CD4-positive, alpha-beta memory T cell (primary cell): ENCODE measurements around the gene PPP1R12B. TPM values are rescaled to one million over a fixed set of nuclear protein-coding genes. Genes with fewer than 3 reads are reported as not detected.
A peak's percentile ranks its signal among the peaks of the same experiment; 100 is the strongest.
"Not testable (repeated sequence)": the region's sequence is repeated elsewhere in the genome, so short reads cannot be mapped to it uniquely, and the experiment has no call there.

Source experiments
- CTCF ChIA-PET: fragments of 350-600 bp; sonication (Branson Sonifier 250); formaldehyde crosslinking; loops from one replicate; lab custom pipeline; 2021; ENCODE audit warnings: inconsistent platforms; ENCODE audit not compliant: partially characterized antibody; lab: Charles Lee
- POLR2A ChIA-PET: fragments of 350-600 bp; sonication (Branson Sonifier 250); formaldehyde crosslinking; loops from one replicate; lab custom pipeline; 2021; ENCODE audit not compliant: partially characterized antibody; lab: Charles Lee
- DNase-seq, 5 donors: peaks; one replicate each; pipeline versions ENCODE4 v3.0.0 to v3.0.0-alpha.2; 2020 to 2022; ENCODE audit warnings: mixed read lengths in 1 of 5
- H3K27ac ChIP-seq: one replicate; pipeline ENCODE4 v1.7.0; 2013; ENCODE audit warnings: low read depth, low read length
- H3K27me3 ChIP-seq: 2 replicates; pipeline ENCODE4 v1.7.0; 2013; ENCODE audit warnings: mild to moderate bottlenecking, low read length, moderate library complexity; ENCODE audit not compliant: insufficient read depth
- H3K36me3 ChIP-seq: 2 replicates; pipeline ENCODE4 v1.7.0; 2013; ENCODE audit warnings: mild to moderate bottlenecking, low read length, moderate library complexity; ENCODE audit not compliant: insufficient read depth
- H3K4me1 ChIP-seq: 2 replicates; pipeline ENCODE4 v1.7.0; 2013; ENCODE audit warnings: mild to moderate bottlenecking, low read length, moderate library complexity; ENCODE audit not compliant: insufficient read depth
- H3K4me3 ChIP-seq, 2 donors: one replicate each; pipeline ENCODE4 v1.7.0; 2013; ENCODE audit warnings: low read length in 2 of 2, mild to moderate bottlenecking in 1 of 2
- H3K9me3 ChIP-seq, 2 donors: one replicate each; pipeline ENCODE4 v1.7.0; 2013; ENCODE audit warnings: low read length in 2 of 2, control low read depth in 1 of 2; ENCODE audit not compliant: control insufficient read depth in 1 of 2
- H3K27ac Mint-ChIP-seq, 7 donors: one replicate each; pipeline ENCODE4 v1.8.0; 2020 to 2021; ENCODE audit warnings: mixed read lengths in 7 of 7, mild to moderate bottlenecking in 6 of 7, inconsistent platforms in 3 of 7, moderate library complexity in 3 of 7
- H3K27me3 Mint-ChIP-seq, 2 donors: one replicate each; pipeline ENCODE4 v1.8.0; 2020 to 2021; ENCODE audit warnings: mixed read lengths in 2 of 2
- H3K36me3 Mint-ChIP-seq, 2 donors: one replicate each; pipeline ENCODE4 v1.8.0; 2020 to 2021; ENCODE audit warnings: mixed read lengths in 2 of 2, inconsistent platforms in 1 of 2, mild to moderate bottlenecking in 1 of 2
- H3K4me1 Mint-ChIP-seq, 4 donors: one replicate each; pipeline ENCODE4 v1.8.0; 2020 to 2021; ENCODE audit warnings: mixed read lengths in 4 of 4, mild to moderate bottlenecking in 1 of 4
- H3K4me3 Mint-ChIP-seq, 8 donors: one replicate each; pipeline ENCODE4 v1.8.0; 2020 to 2021; ENCODE audit warnings: mixed read lengths in 8 of 8, mild to moderate bottlenecking in 7 of 8, moderate library complexity in 6 of 8, inconsistent platforms in 3 of 8
- H3K9me3 Mint-ChIP-seq, 8 donors: one replicate each; pipeline ENCODE4 v1.8.0; 2020 to 2021; ENCODE audit warnings: mixed read lengths in 8 of 8, mild to moderate bottlenecking in 5 of 8, inconsistent platforms in 3 of 8, moderate library complexity in 1 of 8
- intact Hi-C: fragments of 100-400 bp; cut with micrococcal nuclease; formaldehyde crosslinking; loops from one replicate; pipeline ENCODE4 v1.15.1; 2023
- polyA plus RNA-seq, 2 donors: library from polyadenylated mRNA; unstranded; fragments of 300-500 nt; fragmentation: Illumina TruSeq; gene quantifications; one replicate each; pipeline ENCODE4 v1.2.3, GENCODE V29; 2021
- total RNA-seq, 2 experiments: library from RNA; stranded (reverse); gene quantifications; one replicate each; pipeline ENCODE4 v1.2.3, GENCODE V29; 2021

Gene PPP1R12B
- total and polyA plus RNA-seq, 4 experiments from 2014 or later = 1.9 to 33.7 (median 17.0) TPM

- H3K27me3 ChIP-seq, H3K36me3 ChIP-seq, H3K9me3 Mint-ChIP-seq, H3K27ac ChIP-seq, H3K4me1 ChIP-seq, H3K27me3 Mint-ChIP-seq, H3K27ac Mint-ChIP-seq, CTCF ChIA-PET, intact Hi-C loops, H3K4me3 Mint-ChIP-seq, DNase-seq, H3K36me3 Mint-ChIP-seq, H3K4me3 ChIP-seq, H3K9me3 ChIP-seq: not testable (repeated sequence)
- POLR2A ChIA-PET = interaction anchor here (0.5 kb wide), 1 partner anchor 1563 kb away, joined by 3 read pairs; no protein-coding TSS in a partner anchor
- peaks cover 0 to 13% (median 9%) of the 10 kb centered on the region in 4 donors for H3K4me1 Mint-ChIP-seq
Measured at GRCh38 chr1:202398439-202398838, 49.9 kb downstream of the PPP1R12B start.

DNA sequence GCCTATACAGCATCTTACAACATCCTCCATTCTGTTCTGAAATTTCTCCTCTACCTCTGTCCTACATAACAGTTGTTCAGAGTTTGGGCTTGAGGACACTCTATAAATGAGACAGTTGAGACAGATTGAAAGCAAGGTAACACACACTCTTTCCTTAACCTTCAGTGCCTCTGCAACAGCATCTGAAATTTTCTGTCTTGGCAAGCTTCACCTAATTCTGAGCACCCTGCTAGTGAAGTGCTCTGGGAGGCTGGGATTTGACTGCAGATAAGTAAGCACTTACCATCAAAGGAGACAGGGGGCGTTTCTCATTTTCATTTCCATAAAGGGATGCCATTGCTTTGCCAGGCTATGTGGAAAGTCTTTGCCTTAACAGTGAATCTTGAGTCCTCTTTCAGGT, 53.3 kb downstream of the PPP1R12B start:
- H3K36me3 Mint-ChIP-seq, POLR2A ChIA-PET, H3K4me3 ChIP-seq, H3K27ac ChIP-seq, H3K9me3 Mint-ChIP-seq, H3K4me3 Mint-ChIP-seq, H3K27me3 Mint-ChIP-seq, H3K4me1 ChIP-seq, H3K27me3 ChIP-seq, DNase-seq, H3K9me3 ChIP-seq, CTCF ChIA-PET, H3K36me3 ChIP-seq, intact Hi-C loops: not testable (repeated sequence)
- Mint-ChIP-seq H3K4me1 (peaks cover 2 to 10% (median 6%) of the 10 kb centered on the region in 4 donors), H3K27ac (peak overlapping the region in 1 of 7 donors; percentile 6)

DNA sequence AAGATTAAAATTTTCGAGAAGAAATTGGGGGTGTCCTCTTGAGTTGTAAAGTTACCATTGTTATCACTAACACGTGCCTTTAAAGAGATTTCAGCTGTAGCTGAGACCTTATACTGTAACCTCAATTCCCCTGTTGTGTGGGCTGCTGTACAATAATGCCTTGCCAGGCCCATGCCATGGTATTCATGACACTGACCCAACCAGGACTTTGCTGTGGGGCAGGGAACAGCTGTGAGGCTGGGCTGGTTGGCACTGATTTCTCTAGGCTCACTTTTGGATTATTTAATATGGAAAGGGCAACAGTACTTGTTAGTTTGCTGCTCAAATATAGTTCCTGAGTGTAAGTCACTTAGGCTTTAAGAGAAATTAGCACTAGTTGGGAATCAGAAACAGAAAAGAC, 54.9 kb downstream of the PPP1R12B start:
- H3K36me3 Mint-ChIP-seq, H3K27me3 Mint-ChIP-seq, H3K4me1 ChIP-seq, POLR2A ChIA-PET, H3K4me3 Mint-ChIP-seq, H3K27me3 ChIP-seq, CTCF ChIA-PET, H3K9me3 ChIP-seq, DNase-seq, intact Hi-C loops, H3K9me3 Mint-ChIP-seq, H3K4me3 ChIP-seq, H3K27ac ChIP-seq, H3K27ac Mint-ChIP-seq, H3K36me3 ChIP-seq: not testable (repeated sequence)
- H3K4me1 Mint-ChIP-seq = peaks cover 4 to 12% (median 7%) of the 10 kb centered on the region in 4 donors

- no peak overlapping the region for H3K4me3 ChIP-seq
- no peaks in the 10 kb centered on the region for H3K36me3 Mint-ChIP-seq
- H3K4me3 Mint-ChIP-seq = no peak overlapping the region
- peaks cover 4 to 11% (median 7%) of the 10 kb centered on the region in 4 donors for H3K4me1 Mint-ChIP-seq
- H3K36me3 ChIP-seq = no peaks in the 10 kb centered on the region
- ChIA-PET POLR2A (no interaction called here), CTCF (interaction anchor here (0.6 kb wide), 1 partner anchor 67 kb away, joined by 3 read pairs; no protein-coding TSS in a partner anchor)
- H3K27ac ChIP-seq = no peak overlapping the region
- intact Hi-C loops = no loop called here
- DNase-seq = no peak
- H3K27me3 ChIP-seq = no peaks in the 10 kb centered on the region
- no peaks in the 10 kb centered on the region for H3K9me3 Mint-ChIP-seq
- no peaks in the 10 kb centered on the region for H3K4me1 ChIP-seq
- H3K27ac Mint-ChIP-seq = no peak overlapping the region
- H3K9me3 ChIP-seq = no peaks in the 10 kb centered on the region
- no peaks in the 10 kb centered on the region for H3K27me3 Mint-ChIP-seq
Measured at GRCh38 chr1:202405928-202406327, 57.4 kb downstream of the PPP1R12B start.

- POLR2A ChIA-PET, H3K36me3 ChIP-seq, H3K4me3 Mint-ChIP-seq, H3K9me3 ChIP-seq, H3K4me3 ChIP-seq, H3K9me3 Mint-ChIP-seq, intact Hi-C loops, H3K27me3 Mint-ChIP-seq, DNase-seq, H3K4me1 ChIP-seq, H3K27ac ChIP-seq, H3K27me3 ChIP-seq, H3K36me3 Mint-ChIP-seq, CTCF ChIA-PET: not testable (repeated sequence)
- H3K27ac Mint-ChIP-seq = peak overlapping the region in 2 of 7 donors; percentile 1 to 21
- peaks cover 4 to 11% (median 7%) of the 10 kb centered on the region in 4 donors for H3K4me1 Mint-ChIP-seq
Measured at GRCh38 chr1:202406896-202407295, 58.4 kb downstream of the PPP1R12B start.

GRCh38 chr1:202407378-202407777, 58.9 kb downstream of the PPP1R12B start:
- H3K4me1 ChIP-seq, H3K9me3 Mint-ChIP-seq, H3K27me3 ChIP-seq, H3K4me3 Mint-ChIP-seq, H3K4me1 Mint-ChIP-seq, POLR2A ChIA-PET, DNase-seq, H3K27ac Mint-ChIP-seq, H3K9me3 ChIP-seq, CTCF ChIA-PET, H3K36me3 ChIP-seq, H3K36me3 Mint-ChIP-seq, H3K27ac ChIP-seq, intact Hi-C loops, H3K4me3 ChIP-seq, H3K27me3 Mint-ChIP-seq: not testable (repeated sequence)

DNA sequence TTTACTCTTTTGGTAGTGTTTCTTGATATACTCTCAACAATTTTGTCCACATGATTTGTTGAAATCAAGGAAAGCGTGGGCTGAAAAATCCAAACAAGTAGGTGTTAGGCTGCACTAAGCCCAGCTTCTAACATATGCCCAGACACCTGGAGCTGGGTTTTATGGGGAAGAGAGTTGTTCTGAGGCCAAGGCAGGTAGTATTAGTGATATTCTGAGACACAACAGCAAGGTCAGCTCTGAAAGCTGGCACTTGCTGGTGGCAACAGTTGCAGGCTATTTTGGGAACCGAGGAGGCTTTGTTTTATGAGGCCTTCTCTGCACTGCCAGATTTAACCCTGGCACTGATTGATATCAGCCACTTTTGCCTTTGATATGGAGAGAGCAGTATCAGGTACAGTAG, 61.8 kb downstream of the PPP1R12B start:
- CTCF ChIA-PET, H3K36me3 ChIP-seq, POLR2A ChIA-PET, H3K9me3 ChIP-seq, H3K4me1 Mint-ChIP-seq, H3K27ac ChIP-seq, H3K9me3 Mint-ChIP-seq, H3K4me1 ChIP-seq, H3K27me3 Mint-ChIP-seq, H3K36me3 Mint-ChIP-seq, DNase-seq, H3K4me3 ChIP-seq, intact Hi-C loops, H3K27ac Mint-ChIP-seq, H3K27me3 ChIP-seq, H3K4me3 Mint-ChIP-seq: not testable (repeated sequence)

DNA sequence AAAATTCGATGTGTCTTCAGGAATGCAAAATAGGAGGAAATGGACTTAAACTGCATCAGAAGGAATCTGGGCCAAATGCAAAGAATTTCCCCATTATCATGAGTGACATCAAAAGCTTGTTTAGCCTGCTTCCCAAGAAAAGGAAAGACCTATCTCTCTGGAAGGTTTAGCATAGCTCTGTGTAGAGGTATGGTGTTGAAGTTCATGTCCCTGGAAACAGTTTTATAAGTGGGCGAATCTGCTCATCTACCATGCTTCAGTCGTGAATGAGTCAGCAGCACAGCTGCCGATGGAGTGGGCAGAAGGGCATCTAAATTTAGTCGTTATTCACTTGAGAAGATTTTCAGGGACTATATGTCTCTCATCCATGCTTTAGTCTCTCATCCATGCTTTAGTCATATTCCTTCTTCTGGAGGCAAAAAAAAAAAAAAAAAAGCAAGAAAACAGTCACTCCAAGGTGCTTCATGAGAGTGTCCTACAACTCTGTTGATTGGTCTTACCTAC, 62.4 kb downstream of the PPP1R12B start:
- H3K27ac Mint-ChIP-seq, H3K4me1 Mint-ChIP-seq, H3K9me3 ChIP-seq, H3K36me3 ChIP-seq, H3K27me3 Mint-ChIP-seq, H3K4me3 ChIP-seq, CTCF ChIA-PET, H3K36me3 Mint-ChIP-seq, H3K27ac ChIP-seq, intact Hi-C loops, POLR2A ChIA-PET, DNase-seq, H3K9me3 Mint-ChIP-seq, H3K4me3 Mint-ChIP-seq, H3K27me3 ChIP-seq, H3K4me1 ChIP-seq: not testable (repeated sequence)
